ENCODE data around the gene SLAMF1.
"Not testable (repeated sequence)": the region's sequence is repeated elsewhere in the genome, so short reads cannot be mapped to it uniquely, and the experiment has no call there.

SLAMF1 gene

DNA sequence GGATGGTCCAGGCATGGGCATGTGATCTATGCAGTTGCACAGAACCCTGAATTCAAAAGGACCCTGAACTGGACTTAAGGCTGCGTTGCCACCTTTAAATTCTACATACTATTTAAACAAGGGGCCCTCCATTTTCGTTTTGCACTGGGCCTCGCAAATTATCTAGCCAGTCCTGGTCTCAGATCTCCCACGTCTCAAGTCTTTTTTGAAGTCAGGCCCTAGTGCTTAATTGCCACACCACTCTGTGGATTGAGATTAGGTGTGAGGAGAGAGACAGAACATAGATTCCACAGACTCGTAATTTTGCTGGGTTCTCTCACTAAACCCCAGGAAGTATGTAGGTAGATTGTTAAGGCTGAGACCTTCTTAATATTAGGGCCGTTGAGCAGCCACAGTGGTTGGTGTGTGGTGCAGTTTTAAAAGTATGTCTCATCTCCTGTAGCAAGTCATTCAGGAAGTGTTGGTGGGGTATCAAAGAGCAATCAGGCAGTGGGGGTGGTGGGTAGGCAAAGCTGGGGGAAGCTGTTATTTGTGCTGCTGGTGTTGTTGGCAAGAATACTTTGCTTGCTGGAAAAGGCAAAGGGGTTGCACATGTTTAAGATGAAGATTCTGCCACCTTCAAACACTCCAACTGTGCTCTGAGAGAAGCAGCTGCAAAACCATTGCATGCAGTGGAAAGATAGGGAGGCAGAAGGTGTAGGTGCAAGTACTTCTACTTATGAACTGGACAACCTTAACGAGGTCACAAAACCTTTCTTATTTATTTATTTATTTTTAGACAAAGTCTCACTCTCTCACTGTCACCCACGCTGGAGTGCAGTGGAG lies 78.8 kb downstream of the SLAMF1 start:
- DNase-seq (ENCODE audit: low read depth in 1 of 2, low spot score in 1 of 2): peak; percentile 38 to 48

DNA sequence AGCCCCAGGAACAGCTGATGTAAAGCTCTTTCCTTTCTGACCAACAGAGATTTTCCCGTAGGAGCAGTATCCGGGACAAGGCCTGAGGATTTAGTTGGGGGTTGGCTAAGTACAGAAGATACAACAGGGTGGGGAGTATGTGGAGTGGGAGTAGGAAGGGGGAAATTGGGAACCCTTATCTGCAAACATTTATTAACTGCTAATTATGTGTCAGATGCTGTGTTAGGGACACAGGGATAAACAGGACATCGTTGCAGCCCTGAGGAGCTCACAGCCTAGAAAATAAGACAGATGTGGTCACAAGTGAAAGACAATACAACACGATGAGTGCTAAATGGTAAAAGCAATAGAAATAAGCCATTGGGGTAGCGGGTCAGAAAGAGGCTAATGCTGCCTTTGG lies 79.5 kb downstream of the SLAMF1 start:
- no peak for DNase-seq (ENCODE audit: low read depth in 1 of 2, low spot score in 1 of 2)

DNA sequence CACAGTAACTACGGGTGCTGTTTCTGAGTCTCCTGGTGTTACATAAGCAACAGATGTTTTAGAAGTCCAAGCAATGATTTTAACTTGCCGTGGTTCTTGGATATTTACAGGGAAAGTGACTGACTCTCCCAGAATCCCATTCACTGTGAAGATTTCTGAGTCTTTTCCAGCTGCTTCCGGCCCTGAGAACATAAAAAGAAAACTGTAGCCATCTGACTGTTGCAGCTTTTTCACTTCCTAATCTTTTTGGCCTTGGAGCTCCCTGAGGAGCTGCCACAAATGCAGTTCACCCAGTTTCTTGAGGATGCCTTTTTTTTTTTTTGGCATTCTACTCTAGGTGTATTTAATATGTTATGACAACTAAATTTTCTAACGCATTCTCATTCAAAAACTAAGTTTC lies 81.3 kb downstream of the SLAMF1 start:
- DNase-seq (ENCODE audit: low read depth in 1 of 2, low spot score in 1 of 2): no peak

DNA sequence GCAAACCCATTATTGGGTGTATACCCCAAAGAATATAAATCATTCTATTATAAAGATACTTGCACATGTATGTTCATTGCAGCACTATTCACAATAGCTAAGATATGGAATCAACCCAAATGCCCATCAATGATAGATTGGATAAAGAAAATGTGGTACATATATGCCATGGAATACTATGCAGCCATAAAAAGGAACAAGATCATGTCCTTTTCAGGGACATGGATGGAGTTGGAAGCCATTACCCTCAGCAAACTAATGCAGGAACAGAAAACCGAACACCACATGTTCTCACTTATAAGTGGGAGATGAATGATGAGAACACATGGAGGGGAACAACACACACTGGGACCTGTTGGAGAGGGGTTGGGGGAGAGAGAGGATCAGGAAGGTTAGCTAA lies 83.6 kb downstream of the SLAMF1 start:
- not testable (repeated sequence) for DNase-seq (ENCODE audit: low read depth in 1 of 2, low spot score in 1 of 2)

DNA sequence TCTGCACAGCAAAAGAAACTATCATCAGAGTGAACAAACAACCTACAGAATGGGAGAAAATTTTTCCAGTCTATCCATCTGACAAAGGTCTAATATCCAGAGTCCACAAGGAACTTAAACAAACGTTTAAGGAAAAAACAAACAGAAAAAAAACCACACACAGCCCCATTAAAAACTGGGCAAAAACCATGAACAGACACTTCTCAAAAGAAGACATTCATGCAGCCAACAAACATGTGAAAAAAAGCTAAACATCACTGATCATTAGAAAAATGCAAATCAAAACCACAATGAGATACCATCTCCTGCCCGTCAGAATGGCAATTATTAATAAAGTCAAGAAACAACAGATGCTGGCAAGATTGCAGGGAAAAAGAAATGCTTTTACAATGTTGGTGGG lies 84.1 kb downstream of the SLAMF1 start:
- not testable (repeated sequence) for DNase-seq (ENCODE audit: low read depth in 1 of 2, low spot score in 1 of 2)

DNA sequence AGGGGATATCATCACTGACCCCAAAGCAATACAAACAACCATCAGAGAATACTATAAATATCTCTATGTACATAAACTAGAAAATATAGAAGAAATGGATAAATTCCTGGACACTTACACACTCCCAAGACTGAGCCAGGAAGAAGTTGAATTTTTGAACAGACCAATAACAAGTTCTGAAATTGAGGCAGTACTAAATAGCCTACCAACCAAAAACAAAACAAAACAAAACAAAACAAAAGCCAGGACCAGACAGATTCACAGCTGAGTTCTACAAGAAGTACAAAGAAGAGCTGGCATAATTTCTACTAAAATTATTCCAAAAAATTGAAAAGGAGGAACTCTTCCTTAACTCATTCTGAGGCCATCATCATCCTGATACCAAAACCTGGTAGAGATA lies 86.0 kb downstream of the SLAMF1 start:
- no peak for DNase-seq (ENCODE audit: low read depth in 1 of 2, low spot score in 1 of 2)

DNA sequence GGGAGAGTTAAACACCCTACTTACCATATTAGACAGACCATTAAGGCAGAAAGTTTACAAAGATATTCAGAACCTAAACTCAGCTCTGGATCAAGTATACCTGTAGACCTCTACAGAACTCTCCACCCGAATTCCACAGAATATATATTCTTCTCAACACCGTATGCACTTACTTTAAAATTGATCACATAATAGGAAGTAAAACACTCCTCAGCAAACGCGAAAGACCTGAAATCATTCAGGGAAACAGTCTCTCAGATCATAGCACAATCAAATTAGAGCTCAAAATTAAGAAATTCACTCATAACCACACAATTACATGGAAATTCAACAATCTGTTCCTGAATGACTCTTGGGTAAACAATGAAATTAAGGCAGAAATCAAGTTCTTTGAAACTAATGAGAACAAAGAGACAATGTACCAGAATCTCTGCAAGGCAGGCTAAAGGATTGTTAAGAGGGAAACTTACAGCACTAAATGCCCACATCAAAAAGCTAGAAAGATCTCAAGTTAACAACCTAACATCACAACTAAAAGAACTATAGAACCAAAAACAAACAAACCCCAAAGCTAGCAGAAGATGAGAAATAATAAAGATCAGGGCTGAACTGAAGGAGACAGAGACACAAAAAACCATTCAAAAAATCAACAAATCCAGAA lies 86.7 kb downstream of the SLAMF1 start:
- DNase-seq (ENCODE audit: low read depth in 1 of 2, low spot score in 1 of 2): no peak

DNA sequence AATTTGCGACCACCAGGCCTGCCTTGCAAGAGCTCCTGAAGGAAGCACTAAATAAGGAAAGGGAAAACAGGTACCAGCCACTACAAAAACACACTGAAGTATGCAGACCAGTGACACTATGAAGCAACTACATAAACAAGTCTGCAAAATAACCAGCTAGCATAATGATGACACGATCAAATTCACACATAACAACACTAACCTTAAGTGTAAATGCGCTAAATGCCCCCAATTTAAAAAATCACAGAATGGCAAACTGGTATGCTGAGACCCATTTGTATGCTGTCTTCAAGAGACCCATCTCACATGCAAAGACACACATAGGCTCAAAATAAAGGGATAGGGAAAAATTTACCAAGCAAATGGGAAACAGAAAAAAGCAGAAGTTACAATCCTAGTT lies 87.4 kb downstream of the SLAMF1 start:
- not testable (repeated sequence) for DNase-seq (ENCODE audit: low read depth in 1 of 2, low spot score in 1 of 2)

DNA sequence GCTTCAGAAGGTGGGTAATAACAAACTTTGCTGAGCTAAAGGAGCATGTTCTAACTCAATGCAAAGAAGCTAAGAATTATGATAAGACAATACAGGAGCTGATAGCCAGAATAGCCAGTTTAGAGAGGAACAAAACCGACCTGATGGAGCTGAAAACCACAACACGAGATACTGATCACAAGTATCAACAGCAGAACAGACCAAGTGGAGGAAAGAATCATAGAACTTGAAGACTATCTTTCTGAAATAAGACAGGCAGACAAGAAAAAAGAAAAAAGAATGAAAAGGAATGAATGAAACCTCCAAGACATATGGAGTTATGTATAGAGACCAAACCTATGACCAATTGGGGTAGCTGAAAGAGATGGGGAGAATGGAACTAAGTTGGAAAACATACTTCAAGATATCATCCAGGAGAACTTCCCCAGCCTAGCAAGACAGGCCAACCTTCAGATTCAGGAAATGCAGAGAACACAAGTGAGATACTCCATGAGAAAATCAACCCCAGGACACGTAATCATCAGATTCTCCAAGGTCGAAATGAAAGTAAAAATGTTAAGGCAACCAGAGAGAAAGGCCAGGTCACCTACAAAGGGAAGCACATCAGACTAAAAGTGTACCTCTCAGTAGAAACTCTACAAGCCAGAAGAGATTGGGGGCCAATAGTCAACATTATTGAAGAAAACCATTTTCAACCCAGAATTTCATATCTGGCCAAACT lies 88.0 kb downstream of the SLAMF1 start:
- no peak for DNase-seq (ENCODE audit: low read depth in 1 of 2, low spot score in 1 of 2)

Data from activated T-helper 1 cell treated with anti-CD3 and anti-CD28 coated beads, Interleukin-2, amount 50 U/mL, for 16 hours (primary cell).